AG04450 (cell line): Measurements from ENCODE around the gene MFGE8. TPM values are rescaled to one million over a fixed set of nuclear protein-coding genes. Genes with fewer than 3 reads are reported as not detected.
A peak's percentile ranks its signal among the peaks of the same experiment; 100 is the strongest.
"Not testable (repeated sequence)": the region's sequence is repeated elsewhere in the genome, so short reads cannot be mapped to it uniquely, and the experiment has no call there.

Experiments used
- CTCF ChIA-PET: fragments of 300-600, 350-600 bp; formaldehyde crosslinking; extraction: SDS; loops from one replicate; lab custom pipeline; 2022; ENCODE audit warnings: antibody characterized with exemption, inconsistent platforms; lab: Charles Lee
- POLR2A ChIA-PET: fragments of 350-600 bp; formaldehyde crosslinking; extraction: SDS; loops from one replicate; lab custom pipeline; 2021; ENCODE audit warnings: antibody characterized with exemption, inconsistent platforms; lab: Yijun Ruan, JAX
- DNase-seq: peaks from one replicate; pipeline ENCODE4 v3.0.0-alpha.2; 2011; ENCODE audit warnings: low read depth, low spot score
- H3K27ac ChIP-seq: one replicate; pipeline ENCODE4 v1.5.1; 2012; ENCODE audit warnings: low read depth, low read length, control low read depth
- H3K27me3 ChIP-seq: one replicate; pipeline ENCODE4 v1.6.0; 2012; ENCODE audit warnings: low read length; ENCODE audit not compliant: control insufficient read depth, insufficient read depth
- H3K4me3 ChIP-seq: 2 replicates; pipeline ENCODE4 v1.5.1; 2011; ENCODE audit warnings: mild to moderate bottlenecking, low read depth, low read length, control low read depth
- H3K9me3 ChIP-seq: 2 replicates; pipeline ENCODE4 v1.5.1; 2012; ENCODE audit warnings: low read length; ENCODE audit not compliant: control insufficient read depth, insufficient read depth
- polyA plus RNA-seq: library from polyadenylated mRNA; depleted of rRNA; stranded (reverse); fragments of >200 nt; gene quantifications from 2 replicates; pipeline ENCODE4 v1.2.3, GENCODE V29; 2011
- TF ChIP-seq, protein P1 (sequence below): IDR thresholded peaks from 2 replicates; pipeline ENCODE4 v1.5.1; 2011; ENCODE audit warnings: low read depth, low read length, control low read depth, inconsistent platforms

MFGE8 gene
- polyA plus RNA-seq, 1 experiment, result 904 TPM

- H3K9me3 ChIP-seq, result peaks cover 10% of the 10 kb centered on the region; the same call in 1 of the 2 replicates
- no peak overlapping the region for H3K27ac ChIP-seq
- ChIA-PET POLR2A (no interaction called here), CTCF (no interaction called here)
- H3K27me3 ChIP-seq, result no peaks in the 10 kb centered on the region
- TF ChIP-seq, protein P1, sequence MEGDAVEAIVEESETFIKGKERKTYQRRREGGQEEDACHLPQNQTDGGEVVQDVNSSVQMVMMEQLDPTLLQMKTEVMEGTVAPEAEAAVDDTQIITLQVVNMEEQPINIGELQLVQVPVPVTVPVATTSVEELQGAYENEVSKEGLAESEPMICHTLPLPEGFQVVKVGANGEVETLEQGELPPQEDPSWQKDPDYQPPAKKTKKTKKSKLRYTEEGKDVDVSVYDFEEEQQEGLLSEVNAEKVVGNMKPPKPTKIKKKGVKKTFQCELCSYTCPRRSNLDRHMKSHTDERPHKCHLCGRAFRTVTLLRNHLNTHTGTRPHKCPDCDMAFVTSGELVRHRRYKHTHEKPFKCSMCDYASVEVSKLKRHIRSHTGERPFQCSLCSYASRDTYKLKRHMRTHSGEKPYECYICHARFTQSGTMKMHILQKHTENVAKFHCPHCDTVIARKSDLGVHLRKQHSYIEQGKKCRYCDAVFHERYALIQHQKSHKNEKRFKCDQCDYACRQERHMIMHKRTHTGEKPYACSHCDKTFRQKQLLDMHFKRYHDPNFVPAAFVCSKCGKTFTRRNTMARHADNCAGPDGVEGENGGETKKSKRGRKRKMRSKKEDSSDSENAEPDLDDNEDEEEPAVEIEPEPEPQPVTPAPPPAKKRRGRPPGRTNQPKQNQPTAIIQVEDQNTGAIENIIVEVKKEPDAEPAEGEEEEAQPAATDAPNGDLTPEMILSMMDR, result no peak
- no peak overlapping the region for H3K4me3 ChIP-seq
- DNase-seq, result no peak
These were observed 17.4 kb upstream of the MFGE8 start for GRCh38 chr15:88930579-88930978.

DNA sequence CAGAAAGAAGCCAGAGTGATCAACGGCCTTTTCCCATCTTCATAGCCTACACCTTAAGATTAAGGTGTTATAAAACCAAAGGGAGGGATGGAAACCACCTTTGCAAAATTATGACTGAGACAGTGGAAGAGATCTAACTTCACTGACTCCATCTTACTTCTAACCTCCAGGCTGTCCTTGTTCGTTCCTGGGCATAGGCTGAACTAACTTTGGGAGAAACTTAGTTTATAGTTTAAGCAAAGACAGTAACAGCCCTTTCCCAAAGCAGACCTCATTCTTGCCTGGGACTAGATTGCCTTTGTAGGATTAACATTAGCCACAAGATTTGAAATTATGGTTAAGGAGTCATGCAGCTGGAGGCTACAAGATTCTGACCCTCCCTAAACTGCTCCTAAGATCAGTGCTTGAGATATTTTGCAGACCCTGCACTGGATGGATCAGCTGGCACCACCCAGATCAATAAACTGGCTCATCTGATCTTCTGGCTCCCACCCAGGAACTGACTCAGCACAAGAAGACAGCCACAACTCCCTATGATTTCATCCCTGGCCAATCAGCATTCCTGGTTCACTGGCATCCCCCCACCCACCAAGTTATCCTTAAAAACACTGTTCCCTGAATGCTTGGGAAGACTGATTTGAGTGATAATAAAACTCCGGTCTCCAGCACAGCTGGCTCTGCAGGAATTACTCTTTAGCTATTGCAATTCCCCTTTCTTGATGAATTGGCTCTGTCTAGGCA, 16.3 kb upstream of the MFGE8 start:
- DNase-seq, POLR2A ChIA-PET, CTCF ChIA-PET, H3K4me3 ChIP-seq, H3K27me3 ChIP-seq, H3K27ac ChIP-seq: not testable (repeated sequence)
- H3K9me3 ChIP-seq, result peaks cover 10% of the 10 kb centered on the region; the same call in 1 of the 2 replicates

DNA sequence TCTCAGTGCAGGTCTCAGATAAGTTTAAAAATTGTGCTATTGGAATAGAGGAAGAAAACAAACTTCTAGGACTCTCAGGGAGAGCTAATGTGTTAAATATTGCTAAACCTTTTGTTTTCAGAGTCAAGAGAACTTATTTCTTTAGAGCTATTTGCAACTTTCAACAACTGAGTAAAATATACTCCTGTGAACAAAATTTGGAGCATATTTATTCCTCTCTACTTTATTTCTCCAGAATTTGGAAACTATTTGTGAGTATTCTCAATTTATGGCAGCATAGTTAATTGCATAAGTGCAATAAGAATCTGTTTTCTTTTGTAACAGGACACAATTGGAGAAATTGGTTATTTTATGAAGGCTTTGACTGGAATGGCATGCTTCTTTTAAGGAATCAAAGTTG, 15.0 kb upstream of the MFGE8 start:
- H3K4me3 ChIP-seq, H3K27ac ChIP-seq, CTCF ChIA-PET, H3K9me3 ChIP-seq, POLR2A ChIA-PET, H3K27me3 ChIP-seq, DNase-seq: not testable (repeated sequence)

- CTCF ChIA-PET, POLR2A ChIA-PET: not testable (repeated sequence)
These were observed 12.5 kb upstream of the MFGE8 start for GRCh38 chr15:88925648-88926047.

GRCh38 chr15:88920892-88921435, 7.8 kb upstream of the MFGE8 start:
- H3K27ac ChIP-seq, result peak overlapping the region; percentile 73
- not testable (repeated sequence) for H3K9me3 ChIP-seq, H3K4me3 ChIP-seq, DNase-seq, H3K27me3 ChIP-seq
- POLR2A ChIA-PET, result interaction anchor here (0.6 to 1.1 kb wide), 6 partner anchors 9 to 271 kb away, joined by 3 to 9 read pairs (median 5); no protein-coding TSS in a partner anchor
- CTCF ChIA-PET, result interaction anchor here (0.6 to 1.1 kb wide), 5 partner anchors 16 to 137 kb away, joined by 3 to 8 read pairs (median 4); no protein-coding TSS in a partner anchor

More at GRCh38 chr15:88925648-88926047, 12.5 kb upstream of the MFGE8 start:
- H3K9me3 ChIP-seq, DNase-seq, H3K27me3 ChIP-seq, H3K4me3 ChIP-seq, H3K27ac ChIP-seq: not testable (repeated sequence)

DNA sequence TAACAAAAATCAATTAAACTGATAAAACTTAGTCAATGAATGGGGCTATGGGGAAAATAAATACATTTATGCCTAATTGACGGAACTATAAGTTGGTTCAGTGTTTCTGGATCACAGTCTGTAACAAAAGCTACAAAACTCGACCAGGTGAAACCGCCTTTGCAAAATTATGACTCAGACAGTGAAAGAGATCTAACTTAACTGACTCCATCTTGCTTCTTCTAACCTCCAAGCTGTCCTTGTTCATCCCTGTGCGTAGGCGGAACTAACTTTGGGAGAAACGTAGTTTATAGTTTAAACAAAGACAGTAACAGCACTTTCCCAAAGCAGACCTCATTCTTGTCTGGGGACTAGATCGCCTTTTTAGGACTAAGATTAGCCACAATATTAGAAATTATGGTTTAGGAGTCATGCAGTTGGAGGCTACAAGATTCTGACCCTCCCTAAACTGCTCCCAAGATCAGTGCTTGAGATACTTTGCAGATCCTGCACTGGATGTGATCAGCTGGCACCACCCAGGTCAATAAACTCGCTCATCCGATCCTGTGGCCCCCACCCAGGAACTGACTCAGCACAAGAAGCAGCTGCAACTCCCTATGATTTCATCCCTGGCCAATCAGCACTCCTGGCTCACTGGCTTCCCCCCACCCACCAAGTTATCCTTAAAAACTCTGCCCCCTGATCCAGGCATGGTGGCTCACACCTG, 7.2 kb upstream of the MFGE8 start:
- Histone ChIP-seq H3K4me3 (no peak overlapping the region), H3K27ac (peak overlapping the region; percentile 73), H3K27me3 (no peaks in the 10 kb centered on the region), H3K9me3 (no peaks in the 10 kb centered on the region)
- POLR2A ChIA-PET, result interaction anchor here (0.6 to 1.1 kb wide), 3 partner anchors 42 to 271 kb away, joined by 4 to 9 read pairs (median 8); no protein-coding TSS in a partner anchor
- CTCF ChIA-PET, result interaction anchor here (0.6 to 1.1 kb wide), 5 partner anchors 16 to 138 kb away, joined by 3 to 8 read pairs (median 4); no protein-coding TSS in a partner anchor
- TF ChIP-seq, protein P1, result no peak
- no peak for DNase-seq
